GM10266 (cell line): ENCODE measurements around the gene TENM3.

Experiments
- DNase-seq: peaks from one replicate; pipeline ENCODE4 v3.0.0; 2012; ENCODE audit errors: extremely low spot score
- TF ChIP-seq, protein P1 (sequence below): IDR thresholded peaks from 2 replicates; pipeline ENCODE4 v1.5.1; 2012; ENCODE audit warnings: mild to moderate bottlenecking, low read depth; ENCODE audit not compliant: control insufficient read depth, insufficient read depth; ENCODE audit errors: missing control alignments

TENM3 gene

DNA sequence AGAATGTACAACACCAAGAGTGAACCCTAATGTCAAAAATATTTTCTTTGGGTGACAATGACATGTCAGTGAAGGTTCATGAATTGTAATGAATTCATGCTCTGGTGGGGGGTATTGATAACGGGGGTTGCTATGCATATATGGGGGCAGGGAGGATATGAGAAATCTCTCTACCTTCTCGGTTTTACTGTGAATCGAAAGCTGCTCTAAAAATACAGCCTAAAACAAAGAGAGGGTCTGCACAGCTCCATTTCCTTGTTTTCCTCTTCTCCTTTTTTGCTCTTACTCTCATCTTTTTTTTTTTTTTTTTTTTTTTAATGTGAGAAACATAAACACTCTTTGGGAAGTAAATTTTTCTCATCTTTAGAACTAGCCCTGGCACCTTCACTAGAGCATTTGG lies 588.2 kb downstream of the TENM3 start:
- DNase-seq, result no peak
- TF ChIP-seq, protein P1, sequence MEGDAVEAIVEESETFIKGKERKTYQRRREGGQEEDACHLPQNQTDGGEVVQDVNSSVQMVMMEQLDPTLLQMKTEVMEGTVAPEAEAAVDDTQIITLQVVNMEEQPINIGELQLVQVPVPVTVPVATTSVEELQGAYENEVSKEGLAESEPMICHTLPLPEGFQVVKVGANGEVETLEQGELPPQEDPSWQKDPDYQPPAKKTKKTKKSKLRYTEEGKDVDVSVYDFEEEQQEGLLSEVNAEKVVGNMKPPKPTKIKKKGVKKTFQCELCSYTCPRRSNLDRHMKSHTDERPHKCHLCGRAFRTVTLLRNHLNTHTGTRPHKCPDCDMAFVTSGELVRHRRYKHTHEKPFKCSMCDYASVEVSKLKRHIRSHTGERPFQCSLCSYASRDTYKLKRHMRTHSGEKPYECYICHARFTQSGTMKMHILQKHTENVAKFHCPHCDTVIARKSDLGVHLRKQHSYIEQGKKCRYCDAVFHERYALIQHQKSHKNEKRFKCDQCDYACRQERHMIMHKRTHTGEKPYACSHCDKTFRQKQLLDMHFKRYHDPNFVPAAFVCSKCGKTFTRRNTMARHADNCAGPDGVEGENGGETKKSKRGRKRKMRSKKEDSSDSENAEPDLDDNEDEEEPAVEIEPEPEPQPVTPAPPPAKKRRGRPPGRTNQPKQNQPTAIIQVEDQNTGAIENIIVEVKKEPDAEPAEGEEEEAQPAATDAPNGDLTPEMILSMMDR, result no peak

DNA sequence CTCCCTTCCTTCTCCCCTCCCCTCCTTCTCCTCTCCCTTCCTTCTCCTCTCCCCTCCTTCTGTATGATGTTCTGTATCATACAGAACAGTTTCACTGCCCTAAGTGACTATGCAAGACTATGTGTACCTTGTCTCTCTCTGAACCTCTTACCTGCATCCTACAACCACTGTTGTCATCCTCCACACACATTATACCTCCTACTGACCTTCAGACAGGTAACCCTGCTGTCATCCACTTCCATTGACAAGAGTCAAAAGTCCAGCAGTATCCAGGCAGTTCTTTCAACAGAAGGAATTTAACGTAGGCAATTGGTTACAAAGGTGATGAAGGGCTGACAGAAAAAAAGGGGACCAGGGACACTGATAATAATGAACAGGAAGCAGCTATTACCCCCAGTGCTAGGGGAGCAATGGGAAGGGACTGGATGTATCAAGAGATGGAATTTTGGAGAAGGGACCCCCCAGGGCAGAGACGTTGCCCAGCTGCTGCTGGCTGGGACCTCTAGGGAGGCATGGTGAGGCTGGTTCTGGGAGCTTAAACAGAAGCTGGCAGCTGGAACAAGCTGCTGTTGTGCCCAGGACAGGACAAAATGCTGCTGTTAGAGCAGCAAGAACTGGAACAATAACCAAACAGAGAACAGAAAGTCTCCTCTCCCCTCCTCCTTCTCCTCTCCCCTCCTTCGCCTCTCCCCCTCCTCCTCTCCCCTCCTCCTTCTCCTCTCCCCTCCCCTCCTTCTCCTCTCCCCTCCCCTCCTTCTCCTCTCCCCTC lies 589.3 kb downstream of the TENM3 start:
- TF ChIP-seq, protein P1, result no peak
- DNase-seq, result no peak

DNA sequence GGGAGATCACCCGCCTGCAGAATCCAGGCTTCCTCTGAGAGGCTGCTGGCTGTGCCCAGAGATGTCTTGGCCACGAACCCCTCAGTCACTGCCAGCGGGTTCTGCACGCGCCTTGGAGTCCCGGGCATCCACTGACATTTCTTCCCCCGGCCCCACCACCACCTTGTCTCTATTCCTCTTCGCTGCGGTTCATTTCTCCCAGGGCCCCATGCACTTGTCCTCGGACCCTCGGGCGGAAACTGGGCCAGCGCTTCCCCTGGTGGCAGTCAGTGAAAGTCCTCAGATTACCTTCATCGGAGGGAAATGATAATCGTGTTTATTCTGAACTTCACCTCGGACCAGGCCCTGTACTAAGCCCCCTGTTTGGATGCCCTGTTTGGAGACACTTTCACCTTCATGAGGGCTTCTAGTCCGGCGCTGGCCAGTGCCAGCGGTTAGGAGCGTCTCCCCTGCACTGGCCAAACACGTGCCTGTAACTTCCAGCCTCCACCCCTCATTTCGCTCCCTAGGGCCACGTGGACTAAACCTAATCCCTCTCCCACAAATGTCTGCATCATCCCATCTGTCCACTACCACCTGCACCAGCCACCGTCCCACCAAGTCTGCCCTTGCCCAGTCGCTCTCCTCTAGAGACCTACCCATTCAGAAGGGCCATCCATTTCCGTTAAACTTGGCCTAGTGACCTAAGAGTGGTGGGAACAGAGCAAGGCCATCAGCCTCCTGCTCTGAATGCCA lies 592.0 kb downstream of the TENM3 start:
- TF ChIP-seq, protein P1, result no peak
- DNase-seq, result no peak

DNA sequence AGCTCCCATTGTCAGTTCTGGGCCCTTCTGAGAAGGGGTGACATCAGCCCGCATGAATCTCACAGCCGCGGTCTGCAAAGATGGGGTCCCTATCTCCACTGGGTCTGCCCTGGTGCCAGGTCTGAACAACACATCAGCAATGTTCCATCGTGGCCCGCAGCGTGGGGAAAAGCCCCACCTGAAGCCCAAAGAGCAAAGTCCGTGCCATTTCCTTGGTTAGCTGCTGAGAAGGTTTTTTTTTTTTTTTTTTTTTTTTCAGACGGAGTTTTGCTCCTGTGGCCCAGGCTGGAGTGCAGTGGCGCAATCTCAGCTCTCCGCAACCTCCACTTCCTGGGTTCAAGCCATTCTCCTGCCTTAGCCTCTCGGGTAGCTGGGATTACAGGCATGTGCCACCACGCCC lies 594.6 kb downstream of the TENM3 start:
- TF ChIP-seq, protein P1, result no peak
- DNase-seq, result no peak

DNA sequence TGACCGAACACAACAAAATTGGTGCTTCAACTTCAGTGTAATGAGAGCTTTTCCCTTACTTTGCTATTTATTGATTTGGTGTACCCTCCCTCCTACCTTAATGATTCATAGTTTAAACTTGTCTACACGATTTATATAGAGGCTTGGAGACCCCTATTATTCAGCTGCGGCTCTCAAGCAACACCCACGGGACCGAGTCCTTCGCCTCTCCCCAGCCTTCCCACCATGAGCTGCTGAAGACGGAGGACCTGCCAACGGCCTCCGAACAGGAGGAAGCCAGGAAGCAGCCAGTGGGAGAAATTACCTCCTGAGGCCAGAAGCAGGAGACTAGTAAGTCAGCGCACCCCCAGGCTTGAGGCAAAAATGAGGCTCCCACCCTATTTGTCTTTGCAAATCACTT lies 595.3 kb downstream of the TENM3 start:
- TF ChIP-seq, protein P1, result no peak
- DNase-seq, result no peak

DNA sequence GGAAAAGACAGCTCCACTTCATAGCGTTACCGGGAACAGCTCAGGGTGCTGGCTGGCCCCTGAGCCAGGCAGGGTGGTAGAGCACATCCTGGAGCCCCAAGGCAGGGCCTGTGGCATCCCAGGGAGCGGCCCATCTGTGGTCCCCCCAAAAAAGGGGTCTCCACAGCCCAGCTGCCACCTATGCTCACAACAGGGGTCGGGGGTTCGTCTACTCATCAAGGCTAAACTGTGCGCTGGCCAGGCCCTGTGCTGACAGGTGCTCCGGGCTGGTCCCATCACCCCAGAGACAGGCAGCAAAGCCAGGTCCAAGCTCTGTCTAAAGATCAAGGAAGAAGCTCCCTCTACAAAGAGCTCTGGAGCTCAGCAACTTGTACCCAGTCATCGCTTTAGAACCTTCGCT lies 596.1 kb downstream of the TENM3 start:
- DNase-seq, result no peak

More for the DNA sequence above, 596.1 kb downstream of the TENM3 start:
- TF ChIP-seq, protein P1, result no peak
